Stimulated activated CD4-positive, alpha-beta T cell treated with anti-CD3 and anti-CD28 coated beads, TNF-alpha, amount 100 ng/mL, for 4 hours (primary cell): ENCODE data around the gene CLASP1.

ENCODE experiments used
- DNase-seq, 3 experiments: peaks; one replicate each; pipeline ENCODE4 v3.0.0-alpha.2; 2020; ENCODE audit warnings: low read depth in 3 of 3

CLASP1 gene

DNA sequence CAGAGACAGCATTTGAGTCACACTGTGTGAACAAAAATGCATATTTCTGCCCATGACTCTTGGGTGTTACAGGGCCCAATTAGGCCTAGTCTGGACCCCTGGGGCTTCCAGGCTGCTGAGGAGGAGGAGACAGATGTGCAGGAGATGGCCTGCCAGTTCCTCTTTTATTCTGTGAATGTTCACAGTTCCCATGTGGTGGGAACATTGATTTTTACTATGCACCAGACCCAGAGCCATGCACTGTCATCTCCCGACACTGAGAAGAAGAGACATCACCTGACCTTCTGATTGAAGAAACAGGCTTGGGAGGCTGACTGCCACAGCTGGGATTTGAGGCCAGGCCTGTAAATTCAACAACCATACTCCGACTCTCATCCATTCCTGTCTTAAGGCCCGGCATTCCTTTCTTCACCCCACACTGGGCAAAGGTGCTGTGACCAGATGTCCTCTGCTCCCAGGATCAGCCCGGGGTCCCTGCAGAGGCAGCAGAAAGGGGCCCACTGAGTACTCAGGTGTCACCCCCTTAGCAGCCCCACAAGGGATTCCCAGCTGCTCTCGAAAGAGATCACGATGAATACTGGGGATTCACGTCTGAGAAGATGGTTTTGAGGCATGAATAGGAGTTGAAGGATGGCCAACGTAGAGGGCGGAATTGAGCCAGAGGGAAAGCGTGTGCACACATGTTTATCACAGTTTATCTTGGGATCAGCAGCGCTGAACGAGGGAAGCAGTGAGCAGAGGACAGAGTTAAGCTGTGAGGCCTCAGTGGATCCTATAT lies 360.6 kb downstream of the CLASP1 start:
- DNase-seq: no peak

DNA sequence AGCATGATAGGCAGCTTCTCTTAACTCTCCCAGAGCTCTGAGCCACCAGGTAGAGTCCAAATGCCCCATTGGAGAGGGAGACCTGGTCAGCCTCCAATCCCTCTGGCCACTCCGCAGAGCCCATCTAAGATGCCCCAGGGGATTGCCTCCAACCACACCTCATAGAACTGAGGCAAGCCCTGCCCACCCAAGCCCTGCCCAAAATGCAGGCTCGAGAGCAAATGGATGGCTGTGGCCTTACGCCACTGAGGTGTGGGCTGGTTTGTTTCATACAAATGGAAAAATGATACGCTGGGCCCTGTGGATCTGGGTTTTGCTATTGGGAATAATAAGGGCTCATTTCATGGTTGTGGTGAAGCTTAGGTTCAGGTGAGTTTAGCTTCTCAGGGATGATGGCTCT lies 361.3 kb downstream of the CLASP1 start:
- no peak for DNase-seq
